GM12892 (cell line): ENCODE results near the gene LILRB4.
"Not testable (repeated sequence)": the region's sequence is repeated elsewhere in the genome, so short reads cannot be mapped to it uniquely, and the experiment has no call there.

Experiments used
- POLR2A ChIP-seq: IDR thresholded peaks from 2 replicates; pipeline ENCODE4 v1.6.1; 2011; ENCODE audit warnings: low read depth, low read length, control low read depth
- POLR2AphosphoS5 ChIP-seq: IDR thresholded peaks from 2 replicates; pipeline ENCODE4 v1.6.1; 2011; ENCODE audit warnings: low read depth, low read length, control low read depth
- TAF1 ChIP-seq: IDR thresholded peaks from 2 replicates; pipeline ENCODE4 v1.6.1; 2011; ENCODE audit warnings: low read depth, mild to moderate bottlenecking, control low read depth, low read length, borderline replicate concordance

- not testable (repeated sequence) for TF ChIP-seq POLR2AphosphoS5, POLR2A, TAF1
Observed at GRCh38 chr19:54624934-54625730, 37.7 kb upstream of the LILRB4 start.
